Measurements from ENCODE around the gene MIA2. TPM values are rescaled to one million over a fixed set of nuclear protein-coding genes. Genes with fewer than 3 reads are reported as not detected.

Gene MIA2
- total RNA-seq, 1 donor, result 32.0 TPM

GRCh38 chr14:39367387-39367751, 133.7 kb downstream of the MIA2 start:
- Histone ChIP-seq H3K4me3 (ENCODE audit: low read length) (no peak overlapping the region), H3K4me1 (ENCODE audit: insufficient read depth, low read length) (no peaks in the 10 kb centered on the region), H3K27me3 (ENCODE audit: insufficient read depth, low read length) (no peaks in the 10 kb centered on the region), H3K9me3 (ENCODE audit: low read depth, low read length) (peaks cover 22% of the 10 kb centered on the region)

- peaks cover 20% of the 10 kb centered on the region for H3K9me3 ChIP-seq (ENCODE audit: low read depth, low read length)
- no peak overlapping the region for H3K4me3 ChIP-seq (ENCODE audit: low read length)
- no peaks in the 10 kb centered on the region for H3K27me3 ChIP-seq (ENCODE audit: insufficient read depth, low read length)
Measured at GRCh38 chr14:39368261-39368959, 134.7 kb downstream of the MIA2 start.

DNA sequence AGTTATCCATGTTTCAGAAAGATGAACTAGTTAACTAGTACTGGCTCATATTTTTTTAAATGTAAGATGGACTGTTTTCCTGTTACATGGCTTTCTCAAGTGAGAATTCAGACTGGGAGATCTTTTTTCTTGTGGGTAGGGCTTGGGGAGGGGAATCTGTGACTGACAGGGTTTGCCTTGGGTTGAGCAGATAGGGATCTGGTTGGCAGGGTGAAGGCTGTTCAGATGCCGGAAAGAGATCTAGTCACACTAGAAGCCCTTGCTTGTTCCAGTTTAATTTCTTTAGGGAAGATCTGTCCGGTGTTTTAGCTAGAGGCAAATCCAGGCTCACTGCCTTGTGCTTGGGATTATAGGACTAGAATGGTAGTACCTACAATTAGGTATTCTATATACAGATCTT, 135.3 kb downstream of the MIA2 start:
- Histone ChIP-seq H3K4me1 (ENCODE audit: insufficient read depth, low read length) (no peaks in the 10 kb centered on the region), H3K4me3 (ENCODE audit: low read length) (no peak overlapping the region), H3K9me3 (ENCODE audit: low read depth, low read length) (peaks cover 15% of the 10 kb centered on the region), H3K27me3 (ENCODE audit: insufficient read depth, low read length) (no peaks in the 10 kb centered on the region)

More at GRCh38 chr14:39368261-39368959, 134.7 kb downstream of the MIA2 start:
- no peaks in the 10 kb centered on the region for H3K4me1 ChIP-seq (ENCODE audit: insufficient read depth, low read length)

GRCh38 chr14:39370415-39370814, 136.7 kb downstream of the MIA2 start:
- no peaks in the 10 kb centered on the region for H3K27me3 ChIP-seq (ENCODE audit: insufficient read depth, low read length)
- peaks cover 1% of the 10 kb centered on the region for H3K9me3 ChIP-seq (ENCODE audit: low read depth, low read length)

DNA sequence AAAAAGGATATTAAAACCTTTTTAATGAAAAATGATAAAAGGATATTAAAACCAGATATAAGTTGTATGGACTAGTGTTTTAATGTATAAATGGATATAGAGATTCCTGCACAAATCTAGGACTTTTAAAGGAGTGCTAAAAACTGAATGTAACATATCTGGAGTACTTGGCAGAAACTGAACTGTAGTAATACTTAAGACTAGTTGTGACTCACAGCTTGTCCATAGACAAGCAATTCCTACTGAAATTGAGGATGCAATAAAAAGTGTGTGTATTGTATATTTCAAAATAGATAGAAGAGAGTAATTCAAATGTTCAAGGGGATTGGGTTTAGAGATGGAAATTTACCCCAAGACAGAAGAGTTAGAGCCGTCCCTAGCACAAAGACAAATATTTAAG, 138.9 kb downstream of the MIA2 start:
- H3K27me3 ChIP-seq (ENCODE audit: insufficient read depth, low read length), result no peaks in the 10 kb centered on the region
- no peak overlapping the region for H3K4me3 ChIP-seq (ENCODE audit: low read length)
- no peaks in the 10 kb centered on the region for H3K9me3 ChIP-seq (ENCODE audit: low read depth, low read length)
- H3K4me1 ChIP-seq (ENCODE audit: insufficient read depth, low read length), result no peaks in the 10 kb centered on the region

More at GRCh38 chr14:39370415-39370814, 136.7 kb downstream of the MIA2 start:
- H3K4me3 ChIP-seq (ENCODE audit: low read length), result no peak overlapping the region
- H3K4me1 ChIP-seq (ENCODE audit: insufficient read depth, low read length), result no peaks in the 10 kb centered on the region

DNA sequence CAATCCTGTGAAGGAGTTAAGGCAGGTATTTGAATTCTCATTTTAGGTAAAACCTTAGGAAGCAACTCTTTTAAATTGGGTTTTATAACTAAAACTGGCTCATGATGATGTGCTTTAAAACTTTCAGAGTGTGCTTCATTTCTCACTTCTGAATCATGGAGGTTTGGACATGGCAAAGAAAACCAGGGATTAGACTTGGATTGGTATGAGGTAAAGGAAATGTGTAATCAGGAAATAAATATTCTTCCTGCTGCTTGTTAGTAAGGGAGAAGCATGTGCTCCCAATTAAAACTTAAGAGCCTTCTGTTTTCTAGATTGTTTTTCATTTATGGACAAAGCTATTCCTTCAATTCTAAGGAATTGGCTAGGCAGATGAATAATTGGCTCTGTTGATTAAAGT, 141.1 kb downstream of the MIA2 start:
- H3K9me3 ChIP-seq (ENCODE audit: low read depth, low read length), result no peaks in the 10 kb centered on the region

GRCh38 chr14:39376667-39377403, 143.1 kb downstream of the MIA2 start:
- no peaks in the 10 kb centered on the region for H3K9me3 ChIP-seq (ENCODE audit: low read depth, low read length)
- no peaks in the 10 kb centered on the region for H3K4me1 ChIP-seq (ENCODE audit: insufficient read depth, low read length)
- H3K27me3 ChIP-seq (ENCODE audit: insufficient read depth, low read length), result no peaks in the 10 kb centered on the region
- no peak overlapping the region for H3K4me3 ChIP-seq (ENCODE audit: low read length)

More for the DNA sequence above, 141.1 kb downstream of the MIA2 start:
- no peak overlapping the region for H3K4me3 ChIP-seq (ENCODE audit: low read length)
- H3K27me3 ChIP-seq (ENCODE audit: insufficient read depth, low read length), result no peaks in the 10 kb centered on the region
- no peaks in the 10 kb centered on the region for H3K4me1 ChIP-seq (ENCODE audit: insufficient read depth, low read length)

GRCh38 chr14:39381366-39381765, 147.7 kb downstream of the MIA2 start:
- Histone ChIP-seq H3K4me1 (ENCODE audit: insufficient read depth, low read length) (no peaks in the 10 kb centered on the region), H3K4me3 (ENCODE audit: low read length) (no peak overlapping the region), H3K27me3 (ENCODE audit: insufficient read depth, low read length) (no peaks in the 10 kb centered on the region), H3K9me3 (ENCODE audit: low read depth, low read length) (no peaks in the 10 kb centered on the region)

GRCh38 chr14:39382463-39382862, 148.7 kb downstream of the MIA2 start:
- Histone ChIP-seq H3K27me3 (ENCODE audit: insufficient read depth, low read length) (no peaks in the 10 kb centered on the region), H3K4me1 (ENCODE audit: insufficient read depth, low read length) (no peaks in the 10 kb centered on the region), H3K9me3 (ENCODE audit: low read depth, low read length) (no peaks in the 10 kb centered on the region), H3K4me3 (ENCODE audit: low read length) (no peak overlapping the region)

- no peaks in the 10 kb centered on the region for H3K4me1 ChIP-seq (ENCODE audit: insufficient read depth, low read length)
Measured at GRCh38 chr14:39383026-39383660, 149.4 kb downstream of the MIA2 start.

DNA sequence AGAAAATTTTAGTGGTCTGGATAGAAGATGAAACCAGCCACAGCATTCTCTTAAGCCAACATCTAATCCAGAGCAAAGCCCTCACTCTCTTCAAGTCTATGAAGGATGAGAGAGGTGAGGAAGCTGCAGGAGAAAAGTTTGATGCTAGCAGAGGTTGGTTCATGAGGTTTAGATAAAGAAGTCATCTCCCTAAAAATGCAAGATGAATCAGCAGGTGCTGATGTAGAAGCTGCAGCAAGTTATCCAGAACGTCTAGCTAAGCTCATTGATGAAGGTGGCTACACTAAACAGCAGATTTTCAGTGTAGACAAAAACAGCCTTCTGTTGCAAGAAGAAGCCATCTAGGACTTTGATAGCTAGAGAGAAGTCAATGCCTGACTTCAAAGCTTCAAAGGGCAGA, 150.0 kb downstream of the MIA2 start:
- Histone ChIP-seq H3K9me3 (ENCODE audit: low read depth, low read length) (no peaks in the 10 kb centered on the region), H3K4me3 (ENCODE audit: low read length) (no peak overlapping the region), H3K4me1 (ENCODE audit: insufficient read depth, low read length) (no peaks in the 10 kb centered on the region), H3K27me3 (ENCODE audit: insufficient read depth, low read length) (no peaks in the 10 kb centered on the region)

More at GRCh38 chr14:39383026-39383660, 149.4 kb downstream of the MIA2 start:
- Histone ChIP-seq H3K27me3 (ENCODE audit: insufficient read depth, low read length) (no peaks in the 10 kb centered on the region), H3K4me3 (ENCODE audit: low read length) (no peak overlapping the region), H3K9me3 (ENCODE audit: low read depth, low read length) (no peaks in the 10 kb centered on the region)

- Histone ChIP-seq H3K4me3 (ENCODE audit: low read length) (no peak overlapping the region), H3K4me1 (ENCODE audit: insufficient read depth, low read length) (no peaks in the 10 kb centered on the region), H3K9me3 (ENCODE audit: low read depth, low read length) (no peaks in the 10 kb centered on the region), H3K27me3 (ENCODE audit: insufficient read depth, low read length) (no peaks in the 10 kb centered on the region)
Measured at GRCh38 chr14:39384177-39384576, 150.5 kb downstream of the MIA2 start.

DNA sequence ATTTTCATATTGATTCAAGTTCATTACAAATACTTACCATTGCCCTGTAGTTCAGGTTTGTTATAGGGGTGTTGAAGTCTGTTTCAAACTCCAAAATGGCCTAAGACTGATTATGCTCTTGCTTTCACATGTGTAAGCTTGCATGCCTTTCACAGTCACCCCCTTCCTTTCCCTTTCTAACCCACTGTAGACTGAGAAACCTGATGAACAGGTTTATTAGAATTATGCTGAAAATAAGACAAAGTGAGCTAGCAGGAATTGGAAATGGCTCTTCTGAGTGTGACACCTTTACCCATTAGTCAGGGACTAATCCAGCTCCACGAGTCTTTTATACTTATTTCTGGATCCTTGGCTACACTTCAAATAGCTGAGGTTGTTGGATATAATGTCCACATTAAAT, 159.6 kb downstream of the MIA2 start:
- Histone ChIP-seq H3K4me1 (ENCODE audit: insufficient read depth, low read length) (no peaks in the 10 kb centered on the region), H3K4me3 (ENCODE audit: low read length) (no peak overlapping the region), H3K9me3 (ENCODE audit: low read depth, low read length) (no peaks in the 10 kb centered on the region)

DNA sequence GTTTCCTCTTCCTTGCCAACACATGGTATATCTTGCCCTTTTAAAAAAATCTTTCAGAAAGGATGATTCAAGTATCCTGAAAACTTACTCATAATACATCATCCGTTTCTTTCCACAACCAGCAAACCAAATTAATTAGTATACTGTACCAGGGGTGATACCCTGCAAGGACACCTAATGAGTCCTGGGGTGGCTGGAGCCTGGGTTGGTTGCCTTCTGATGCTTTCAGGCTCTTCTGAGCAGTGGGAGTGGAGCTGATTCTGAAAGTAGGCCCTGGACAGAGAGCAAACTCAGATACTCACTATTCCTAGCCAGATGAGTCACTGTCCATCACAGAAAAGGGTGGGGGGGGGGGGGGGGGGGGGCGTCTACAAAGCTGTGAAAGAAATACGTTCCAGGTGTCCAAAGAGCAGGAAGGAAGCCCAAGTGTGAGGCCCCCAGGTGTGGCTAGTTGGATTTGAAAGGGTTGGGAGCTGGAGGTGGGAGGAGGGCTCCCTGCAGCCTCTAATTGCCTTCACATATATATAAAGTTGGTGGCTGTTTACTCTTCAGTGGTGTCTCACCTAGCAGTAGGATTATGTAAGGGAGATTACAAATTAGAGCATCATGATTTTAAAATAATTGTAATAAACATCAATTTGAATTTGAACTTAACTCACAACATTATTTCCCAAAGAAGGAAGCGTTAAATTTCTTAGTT, 162.0 kb downstream of the MIA2 start:
- Histone ChIP-seq H3K9me3 (ENCODE audit: low read depth, low read length) (no peaks in the 10 kb centered on the region), H3K4me1 (ENCODE audit: insufficient read depth, low read length) (no peaks in the 10 kb centered on the region)

More for the DNA sequence above, 159.6 kb downstream of the MIA2 start:
- no peaks in the 10 kb centered on the region for H3K27me3 ChIP-seq (ENCODE audit: insufficient read depth, low read length)

GRCh38 chr14:39396448-39396847, 162.7 kb downstream of the MIA2 start:
- H3K4me1 ChIP-seq (ENCODE audit: insufficient read depth, low read length), result no peaks in the 10 kb centered on the region
- no peak overlapping the region for H3K4me3 ChIP-seq (ENCODE audit: low read length)
- no peaks in the 10 kb centered on the region for H3K9me3 ChIP-seq (ENCODE audit: low read depth, low read length)
- H3K27me3 ChIP-seq (ENCODE audit: insufficient read depth, low read length), result no peaks in the 10 kb centered on the region

More for the DNA sequence above, 162.0 kb downstream of the MIA2 start:
- H3K4me3 ChIP-seq (ENCODE audit: low read length), result no peak overlapping the region
- H3K27me3 ChIP-seq (ENCODE audit: insufficient read depth, low read length), result no peaks in the 10 kb centered on the region

Measured in mononuclear cell (primary cell).